Upper lobe of left lung (tissue), 4 donors: ENCODE measurements around the gene MOSPD2.

ENCODE experiments used
- EP300 ChIP-seq, 4 donors: sonication (generic); formaldehyde crosslinking; IDR thresholded peaks; one replicate each; pipeline ENCODE4 v1.5.1; 2017; ENCODE audit warnings: antibody characterized with exemption in 4 of 4, control low read depth in 2 of 4
- POLR2A ChIP-seq, 4 donors: fragments of 450-650 bp; IDR thresholded peaks; one replicate each; pipeline ENCODE4 v1.5.1; 2016 to 2017; ENCODE audit warnings: antibody characterized with exemption in 4 of 4, mild to moderate bottlenecking in 2 of 4
- POLR2AphosphoS5 ChIP-seq, 2 donors: sonication (generic); formaldehyde crosslinking; IDR thresholded peaks; one replicate each; pipeline ENCODE4 v1.5.1; 2017; ENCODE audit warnings: antibody characterized with exemption in 2 of 2
- TF ChIP-seq, protein P1 (sequence below), 6 experiments: fragments of 450-650 bp in 4 of 6; fragments of 200-600 bp in 2 of 6; sonication (generic) in 2 of 6; IDR thresholded peaks; one replicate each; pipeline ENCODE4 v1.5.1; 2016 to 2019; ENCODE audit warnings: antibody characterized with exemption in 6 of 6

DNA sequence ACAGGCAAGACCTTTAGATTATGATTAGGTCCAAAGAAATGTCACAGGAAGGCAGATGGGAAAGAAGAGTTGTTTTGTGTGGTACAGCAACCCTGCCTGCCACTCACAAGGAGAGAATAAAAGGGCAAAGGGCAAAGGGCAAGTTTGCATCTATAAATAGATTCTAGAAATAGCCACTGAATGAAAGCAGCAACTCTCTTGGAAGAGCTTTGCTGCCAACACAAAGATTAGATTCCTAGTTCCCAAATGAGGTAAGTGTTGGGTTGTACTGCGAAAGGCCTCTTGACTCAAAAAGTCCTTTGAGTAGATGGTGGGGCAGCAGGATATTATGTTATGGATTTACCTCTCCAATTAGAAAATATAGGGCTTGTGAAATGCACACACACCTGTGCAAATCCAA lies 61.2 kb downstream of the MOSPD2 start:
- TF ChIP-seq, protein P1, sequence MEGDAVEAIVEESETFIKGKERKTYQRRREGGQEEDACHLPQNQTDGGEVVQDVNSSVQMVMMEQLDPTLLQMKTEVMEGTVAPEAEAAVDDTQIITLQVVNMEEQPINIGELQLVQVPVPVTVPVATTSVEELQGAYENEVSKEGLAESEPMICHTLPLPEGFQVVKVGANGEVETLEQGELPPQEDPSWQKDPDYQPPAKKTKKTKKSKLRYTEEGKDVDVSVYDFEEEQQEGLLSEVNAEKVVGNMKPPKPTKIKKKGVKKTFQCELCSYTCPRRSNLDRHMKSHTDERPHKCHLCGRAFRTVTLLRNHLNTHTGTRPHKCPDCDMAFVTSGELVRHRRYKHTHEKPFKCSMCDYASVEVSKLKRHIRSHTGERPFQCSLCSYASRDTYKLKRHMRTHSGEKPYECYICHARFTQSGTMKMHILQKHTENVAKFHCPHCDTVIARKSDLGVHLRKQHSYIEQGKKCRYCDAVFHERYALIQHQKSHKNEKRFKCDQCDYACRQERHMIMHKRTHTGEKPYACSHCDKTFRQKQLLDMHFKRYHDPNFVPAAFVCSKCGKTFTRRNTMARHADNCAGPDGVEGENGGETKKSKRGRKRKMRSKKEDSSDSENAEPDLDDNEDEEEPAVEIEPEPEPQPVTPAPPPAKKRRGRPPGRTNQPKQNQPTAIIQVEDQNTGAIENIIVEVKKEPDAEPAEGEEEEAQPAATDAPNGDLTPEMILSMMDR (IDR thresholded peaks at IDR 0.05), result no peak
- TF ChIP-seq EP300 (IDR thresholded peaks at IDR 0.05) (no peak), POLR2AphosphoS5 (IDR thresholded peaks at IDR 0.05) (no peak), POLR2A (IDR thresholded peaks at IDR 0.05) (no peak)
